ENCODE results near the gene BTRC.

Gene BTRC

GRCh38 chr10:101446071-101446470, 92.1 kb downstream of the BTRC start:
- DNase-seq (ENCODE audit: low read depth in 2 of 2) = no peak
- no peak for TF ChIP-seq CTCF (IDR thresholded peaks at IDR 0.05; ENCODE audit: low read depth, low read length)

GRCh38 chr10:101446947-101447346, 93.0 kb downstream of the BTRC start:
- no peak overlapping the region for H3K4me3 ChIP-seq (replicated peaks in 1 of 2; ENCODE audit: low read depth in 2 of 2, low read length in 2 of 2)
- no peak for DNase-seq (ENCODE audit: low read depth in 2 of 2)
- TF ChIP-seq CTCF (IDR thresholded peaks at IDR 0.05; ENCODE audit: low read depth, low read length) = no peak

More at GRCh38 chr10:101446071-101446470, 92.1 kb downstream of the BTRC start:
- no peak overlapping the region for H3K4me3 ChIP-seq (replicated peaks in 1 of 2; ENCODE audit: low read depth in 2 of 2, low read length in 2 of 2)

- DNase-seq (ENCODE audit: low read depth in 2 of 2) = no peak
- TF ChIP-seq CTCF (IDR thresholded peaks at IDR 0.05; ENCODE audit: low read depth, low read length) = no peak
- no peak overlapping the region for H3K4me3 ChIP-seq (replicated peaks in 1 of 2; ENCODE audit: low read depth in 2 of 2, low read length in 2 of 2)
Measured at GRCh38 chr10:101447477-101447876, 93.5 kb downstream of the BTRC start.

- no peak overlapping the region for H3K4me3 ChIP-seq (replicated peaks in 1 of 2; ENCODE audit: low read depth in 2 of 2, low read length in 2 of 2)
- DNase-seq (ENCODE audit: low read depth in 2 of 2) = no peak
- TF ChIP-seq CTCF (IDR thresholded peaks at IDR 0.05; ENCODE audit: low read depth, low read length) = no peak
Measured at GRCh38 chr10:101450277-101451080, 96.5 kb downstream of the BTRC start.

- no peak overlapping the region for H3K4me3 ChIP-seq (replicated peaks in 1 of 2; ENCODE audit: low read depth in 2 of 2, low read length in 2 of 2)
- no peak for DNase-seq (ENCODE audit: low read depth in 2 of 2)
- no peak for TF ChIP-seq CTCF (IDR thresholded peaks at IDR 0.05; ENCODE audit: low read depth, low read length)
Measured at GRCh38 chr10:101451261-101451660, 97.3 kb downstream of the BTRC start.

GRCh38 chr10:101451667-101452069, 97.7 kb downstream of the BTRC start:
- no peak for DNase-seq (ENCODE audit: low read depth in 2 of 2)
- H3K4me3 ChIP-seq (replicated peaks in 1 of 2; ENCODE audit: low read depth in 2 of 2, low read length in 2 of 2) = no peak overlapping the region
- TF ChIP-seq CTCF (IDR thresholded peaks at IDR 0.05; ENCODE audit: low read depth, low read length) = no peak

GRCh38 chr10:101452176-101452575, 98.2 kb downstream of the BTRC start:
- TF ChIP-seq CTCF (IDR thresholded peaks at IDR 0.05; ENCODE audit: low read depth, low read length) = no peak
- no peak overlapping the region for H3K4me3 ChIP-seq (replicated peaks in 1 of 2; ENCODE audit: low read depth in 2 of 2, low read length in 2 of 2)
- DNase-seq (ENCODE audit: low read depth in 2 of 2) = no peak

Measured in cardiac fibroblast (primary cell).